CD4-positive, alpha-beta T cell treated with Interleukin-15 for 1 hour (primary cell): Measurements from ENCODE around the gene MAGEB6B.
"Not testable (repeated sequence)": the region's sequence is repeated elsewhere in the genome, so short reads cannot be mapped to it uniquely, and the experiment has no call there.

ENCODE experiments used
- DNase-seq: peaks from one replicate; pipeline ENCODE4 v3.0.0-alpha.2; 2020

The MAGEB6B gene, protein sequence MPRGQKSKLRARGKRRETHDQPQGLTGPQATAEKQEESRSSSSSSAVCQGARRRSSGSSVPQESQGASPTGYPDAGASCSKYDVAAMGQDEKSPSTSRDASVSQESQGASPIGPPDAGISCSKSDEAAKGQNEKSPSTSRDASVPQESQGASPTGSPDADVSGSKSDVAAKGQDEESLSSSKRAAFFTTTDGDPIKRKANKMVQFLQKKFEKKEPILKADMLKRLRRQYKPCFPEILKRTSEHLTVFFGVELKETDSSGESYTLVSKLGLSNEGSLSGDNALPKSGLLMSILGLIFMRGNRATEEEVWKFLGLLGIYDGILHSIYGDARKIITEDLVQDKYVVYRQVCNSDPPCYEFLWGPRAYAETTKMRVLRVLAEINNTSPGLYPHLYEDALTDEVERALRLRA

DNA sequence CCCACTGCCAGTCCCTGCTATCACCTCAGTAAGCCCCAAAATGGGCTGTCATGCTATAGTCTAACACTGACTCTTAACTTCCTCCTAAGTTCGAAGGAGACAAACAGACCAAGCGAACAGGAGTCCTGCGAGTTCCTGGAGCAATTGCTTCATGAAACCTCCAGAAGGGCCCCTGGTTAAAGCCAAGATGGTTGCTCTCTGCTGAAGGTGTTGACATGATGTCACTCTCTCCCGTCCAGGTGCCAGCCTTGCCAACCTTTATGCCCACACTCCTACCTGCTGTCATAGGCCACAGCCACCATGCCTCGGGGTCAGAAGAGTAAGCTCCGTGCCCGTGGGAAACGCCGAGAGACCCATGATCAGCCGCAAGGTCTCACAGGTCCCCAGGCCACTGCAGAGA lies at the start of gene MAGEB6B:
MAGEB6B (plus strand) TSS at position 301 of the 400 bp plus-strand sequence; CDS start at position 301, 0 bp downstream.
- no peak for DNase-seq

DNA sequence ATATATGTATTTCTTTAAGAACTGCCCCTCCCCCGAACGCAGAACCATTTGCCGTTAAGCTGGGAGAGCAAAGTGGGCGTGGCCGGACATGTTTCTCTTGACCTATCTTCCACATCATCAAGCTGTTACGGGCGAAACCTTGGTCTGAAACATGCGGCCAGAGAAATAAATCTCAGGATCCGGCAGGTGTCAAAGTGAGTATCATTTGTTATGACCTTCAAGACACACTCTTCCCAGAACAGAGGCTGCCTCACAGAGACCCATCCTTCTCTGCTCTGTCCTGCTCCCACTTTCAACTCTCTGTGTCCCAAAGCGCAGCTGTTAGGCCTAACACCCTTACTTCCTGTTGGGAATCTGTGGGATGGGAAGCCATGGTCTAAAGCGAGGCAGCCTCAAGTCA lies 22.1 kb upstream of the MAGEB6B start, which contains the start of gene MAGEB18:
MAGEB18 (plus strand) TSS at position 70 of the 400 bp plus-strand sequence. CDS start 643 bp downstream, outside the sequence.
- no peak for DNase-seq

DNA sequence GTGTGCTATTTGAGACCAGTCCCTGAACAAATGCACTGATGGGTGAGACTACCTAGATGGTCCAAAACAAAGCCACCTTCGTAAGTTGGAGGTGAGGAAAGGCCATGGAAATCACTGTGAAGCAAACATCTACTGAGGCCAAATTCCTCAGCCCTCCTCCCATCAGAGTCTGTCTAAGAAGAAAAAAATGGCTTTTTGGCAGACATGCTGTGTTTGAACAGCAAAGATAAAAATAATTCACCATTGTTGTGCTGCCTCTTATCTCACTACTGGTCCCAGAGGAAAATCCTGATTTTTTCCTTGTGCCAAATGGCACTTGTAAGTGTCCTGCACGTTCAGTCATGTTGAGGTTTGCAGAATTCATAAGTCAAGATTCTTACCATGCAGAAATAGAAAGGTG lies 14.4 kb upstream of the MAGEB6B start:
- DNase-seq: no peak

DNA sequence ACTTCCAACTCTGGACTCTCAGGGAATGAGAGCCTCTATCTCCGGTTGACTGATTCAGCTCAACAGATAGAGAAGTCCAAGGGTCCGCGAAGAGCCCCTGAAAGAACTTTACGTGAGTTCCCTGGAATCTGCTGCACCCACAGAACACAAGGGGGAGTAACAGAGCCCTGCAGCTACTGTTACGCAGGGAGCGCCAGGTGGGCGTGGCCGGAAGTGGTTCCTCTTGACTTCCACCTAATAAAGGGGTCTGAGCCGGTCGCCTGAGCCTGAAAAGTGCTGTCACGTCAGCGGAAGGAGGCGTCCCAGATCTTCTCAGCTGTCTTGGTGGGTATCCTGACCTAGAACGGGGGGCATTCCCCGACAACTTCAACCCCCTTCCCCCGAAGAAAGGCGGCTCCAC lies 31.8 kb downstream of the MAGEB6B start, which contains the start of gene MAGEB6:
MAGEB6 (plus strand) TSS at position 237 of the 400 bp plus-strand sequence. CDS start 1,407 bp downstream, outside the sequence.
- DNase-seq: no peak

DNA sequence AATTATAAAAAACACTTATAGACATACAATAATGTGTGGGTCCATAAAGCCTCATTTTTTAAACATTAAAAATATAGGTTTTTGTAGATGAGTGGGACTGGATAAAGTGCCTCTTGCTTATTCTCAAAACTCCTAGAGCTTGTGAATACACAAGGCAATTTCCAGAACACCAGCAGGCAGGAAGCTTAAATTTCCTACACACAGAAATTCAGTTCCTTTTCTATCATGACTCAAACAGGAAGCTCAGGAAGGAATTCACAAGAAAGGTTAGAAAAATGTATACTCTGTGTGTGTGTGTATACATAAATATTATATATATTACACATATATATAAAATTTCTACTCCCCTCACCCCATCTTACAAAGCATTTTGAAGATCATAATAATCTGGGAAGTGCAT lies 43.2 kb downstream of the MAGEB6B start:
- DNase-seq: no peak

DNA sequence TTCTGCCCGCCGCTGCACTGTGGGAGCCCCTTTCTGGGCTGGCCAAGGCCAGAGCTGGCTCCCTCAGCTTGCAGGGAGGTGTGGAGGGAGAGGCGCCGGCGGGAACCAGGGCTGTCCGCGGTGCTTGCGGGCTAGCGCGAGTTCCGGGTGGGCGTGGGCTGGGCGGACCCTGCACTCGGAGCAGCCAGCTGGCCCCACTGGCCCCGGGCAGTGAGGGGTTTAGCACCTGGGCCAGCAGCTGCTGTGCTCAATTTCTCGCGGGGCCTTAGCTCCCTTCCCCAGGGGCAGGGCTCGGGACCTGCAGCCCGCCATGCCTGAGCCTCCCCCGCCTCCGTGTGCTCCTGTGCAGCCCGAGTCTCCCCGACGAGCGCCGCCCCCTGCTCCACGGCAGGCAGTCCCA lies 44.3 kb downstream of the MAGEB6B start:
- DNase-seq: not testable (repeated sequence)

DNA sequence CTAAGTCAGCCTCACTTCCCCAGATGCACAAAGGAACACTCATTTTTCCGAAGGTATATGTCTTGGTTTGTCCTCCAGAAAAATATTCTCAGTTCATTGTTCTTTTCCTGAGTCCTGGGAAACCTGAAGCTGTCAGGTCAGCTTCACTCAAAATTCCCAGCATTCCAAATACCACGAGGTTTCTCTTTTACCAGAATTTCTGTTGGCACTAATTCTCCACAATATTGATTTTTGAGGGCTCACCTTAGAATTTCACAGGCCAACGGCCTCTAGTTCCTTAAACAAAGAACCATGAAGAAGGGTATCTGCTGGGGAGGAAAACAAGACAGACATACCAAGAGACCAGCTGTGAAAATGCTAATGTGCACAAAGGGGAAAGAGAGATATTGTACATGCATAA lies 47.6 kb downstream of the MAGEB6B start:
- no peak for DNase-seq
